Vagina (tissue), 2 donors: ENCODE results near the gene FBXW2.

Experiments
- CTCF ChIP-seq, 3 experiments: fragments of 450-650 bp in 2 of 3; fragments of 200-600 bp in 1 of 3; sonication (generic) in 1 of 3; IDR thresholded peaks; one replicate each; pipeline ENCODE4 v1.5.1; 2017 to 2019; ENCODE audit warnings: antibody characterized with exemption in 3 of 3, mild to moderate bottlenecking in 2 of 3, moderate library complexity in 2 of 3
- POLR2A ChIP-seq, 2 donors: fragments of 450-650 bp; IDR thresholded peaks; one replicate each; pipeline ENCODE4 v1.6.1; 2017; ENCODE audit warnings: antibody characterized with exemption in 2 of 2, mild to moderate bottlenecking in 2 of 2, moderate library complexity in 2 of 2
- POLR2AphosphoS5 ChIP-seq, 2 donors: sonication (generic); formaldehyde crosslinking; IDR thresholded peaks; one replicate each; pipeline ENCODE4 v1.9.0; 2017; ENCODE audit warnings: antibody characterized with exemption in 2 of 2, mild to moderate bottlenecking in 2 of 2, low read depth in 1 of 2; ENCODE audit not compliant: insufficient read depth in 1 of 2

- TF ChIP-seq CTCF (IDR thresholded peaks at IDR 0.05) = no peak
- no peak for TF ChIP-seq POLR2AphosphoS5 (IDR thresholded peaks at IDR 0.05; ENCODE audit: insufficient read depth in 1 of 2, low read depth in 1 of 2)
- TF ChIP-seq POLR2A (IDR thresholded peaks at IDR 0.05) = no peak
Observed at GRCh38 chr9:120735415-120736126, 57.6 kb downstream of the FBXW2 start.
